Measurements from ENCODE around the gene PFKFB3. TPM values are rescaled to one million over a fixed set of nuclear protein-coding genes. Genes with fewer than 3 reads are reported as not detected.

Gene PFKFB3
- total RNA-seq, 1 donor from 2014 or later, result 21.0 TPM

DNA sequence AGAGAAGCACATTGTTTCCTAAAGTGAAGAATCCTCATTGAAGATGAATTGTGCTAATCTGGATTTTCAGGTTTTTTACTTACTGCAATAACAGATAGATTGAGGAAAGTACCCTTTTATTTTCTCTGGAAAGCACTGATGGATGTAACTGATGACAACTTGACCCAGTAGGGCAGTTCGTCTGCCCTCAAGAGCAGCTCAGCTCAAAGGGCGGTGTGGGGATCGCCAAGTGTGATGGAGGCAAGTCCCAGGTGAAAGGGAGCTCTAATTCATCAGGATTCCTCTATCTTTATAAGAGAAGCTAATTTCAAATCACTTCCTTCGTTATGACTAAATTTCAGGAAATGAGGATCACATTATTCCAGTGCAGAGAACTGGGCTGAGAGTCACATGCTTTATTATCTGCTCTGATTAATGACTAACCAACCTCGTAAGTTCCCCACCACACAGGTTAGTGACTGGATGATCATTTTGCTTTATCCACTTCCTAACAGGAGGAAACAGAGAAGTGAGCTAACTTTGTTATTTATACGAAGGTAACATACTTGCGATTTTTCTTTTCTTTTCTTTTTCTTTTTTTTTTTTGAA lies 98.8 kb downstream of the PFKFB3 start:
- DNase-seq, result no peak

Small RNA genes within 50 kb of the gene (small RNA-seq; reads per million reads assigned to genes)
- not detected for gene RF00019 (ENCODE audit: low replicate concordance)

Other genes with a start within 250 kb of the PFKFB3 start
- gene IL15RA, start 225.4 kb upstream of the PFKFB3 start, total RNA-seq, result 3.0 TPM
- gene IL2RA, start 140.6 kb upstream of the PFKFB3 start, total RNA-seq, result not detected
- gene RBM17, start 113.9 kb upstream of the PFKFB3 start, total RNA-seq, result 71.3 TPM

Data from tongue (tissue), 3 donors.